Testis (tissue), 2 donors: ENCODE results near the gene ATP6V1E1.
A peak's percentile ranks its signal among the peaks of the same experiment; 100 is the strongest.

Source experiments
- CTCF ChIP-seq, 3 experiments: fragments of 450-650 bp in 2 of 3; fragments of 200-600 bp in 1 of 3; sonication (generic) in 1 of 3; IDR thresholded peaks; one replicate each; pipeline ENCODE4 v1.5.1; 2016 to 2019; ENCODE audit warnings: antibody characterized with exemption in 3 of 3, mild to moderate bottlenecking in 2 of 3, moderate library complexity in 1 of 3
- POLR2A ChIP-seq: fragments of 450-650 bp; IDR thresholded peaks from one replicate; pipeline ENCODE4 v1.6.1; 2017; ENCODE audit warnings: antibody characterized with exemption, mild to moderate bottlenecking, moderate library complexity

GRCh38 chr22:17562906-17563870, 65.4 kb downstream of the ATP6V1E1 start, which contains the start of gene SLC25A18:
- TF ChIP-seq CTCF (IDR thresholded peaks at IDR 0.05) (peak in 2 of 3 experiments; percentile 9 to 11), POLR2A (no peak)
